Measurements from ENCODE around the gene PRKCE.

GRCh38 chr2:46036929-46037328 lies 385.5 kb downstream of the PRKCE start:
- no peak for TF ChIP-seq CTCF (IDR thresholded peaks at IDR 0.05)
- TF ChIP-seq EP300 (IDR thresholded peaks at IDR 0.05), result no peak
- TF ChIP-seq POLR2A (IDR thresholded peaks at IDR 0.05), result no peak
- no peak for TF ChIP-seq POLR2AphosphoS5 (IDR thresholded peaks at IDR 0.05)
